ENCODE data around the gene TRAK1. TPM values are rescaled to one million over a fixed set of nuclear protein-coding genes. Genes with fewer than 3 reads are reported as not detected.

TRAK1 gene
- total RNA-seq, 1 donor from 2014 or later = 49.6 TPM

DNA sequence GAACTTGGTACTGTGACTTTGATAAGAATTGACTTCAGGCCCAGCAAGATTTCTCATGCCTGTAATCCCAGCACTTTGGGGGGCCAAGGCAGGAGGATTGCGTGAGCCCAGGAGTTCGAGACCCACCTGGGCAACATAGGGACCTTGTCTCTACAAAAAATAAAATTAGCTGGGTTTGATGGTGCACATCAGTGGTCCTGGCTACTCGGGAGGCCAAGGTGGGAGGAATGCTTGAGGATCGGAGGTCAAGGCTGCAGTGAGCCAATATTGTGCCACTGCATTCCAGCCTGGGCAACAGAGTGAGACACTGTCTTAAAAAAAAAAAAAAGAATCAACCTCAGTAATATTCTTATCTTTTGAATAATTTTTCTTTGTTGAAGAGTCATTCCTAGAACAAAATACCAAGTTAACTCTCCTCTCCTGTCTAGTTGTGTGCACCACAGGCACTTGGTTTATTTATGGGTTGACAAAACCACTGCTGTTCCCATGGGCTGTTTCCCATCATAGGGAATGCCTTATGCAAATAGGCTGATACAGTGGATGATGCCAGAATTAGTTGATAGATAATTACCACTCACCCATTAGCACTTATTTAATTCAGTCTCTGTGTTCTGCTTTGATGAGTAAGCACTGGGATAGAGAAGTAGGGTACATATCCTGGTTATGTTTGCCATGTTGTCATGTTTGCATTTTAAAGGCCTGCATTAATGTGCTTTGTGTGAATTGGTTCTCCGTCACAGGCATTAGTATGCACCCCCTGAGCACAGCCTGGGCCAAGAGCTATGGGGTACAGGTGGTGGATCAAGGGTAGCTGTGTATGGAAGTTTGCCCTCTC, 32.9 kb downstream of the TRAK1 start:
- ATAC-seq = no peak
- Histone ChIP-seq H3K27ac (no peak overlapping the region), H3K4me1 (peaks cover 38% of the 10 kb centered on the region)

GRCh38 chr3:42127226-42127625, 36.1 kb downstream of the TRAK1 start:
- peaks cover 13% of the 10 kb centered on the region for H3K4me1 ChIP-seq
- intact Hi-C loops (cut with DNase I) = no loop called here

More for the DNA sequence above, 32.9 kb downstream of the TRAK1 start:
- H3K27me3 ChIP-seq = no peaks in the 10 kb centered on the region
- no peak for TF ChIP-seq CTCF (IDR thresholded peaks at IDR 0.05)
- no peak for DNase-seq
- intact Hi-C loops (cut with DNase I) = no loop called here
- H3K4me3 ChIP-seq = no peak overlapping the region
- H3K36me3 ChIP-seq = peaks cover 17% of the 10 kb centered on the region
- no peaks in the 10 kb centered on the region for H3K9me3 ChIP-seq

GRCh38 chr3:42128526-42128925, 37.4 kb downstream of the TRAK1 start:
- Histone ChIP-seq H3K27me3 (no peaks in the 10 kb centered on the region), H3K4me3 (no peak overlapping the region), H3K27ac (no peak overlapping the region), H3K36me3 (peaks cover 17% of the 10 kb centered on the region), H3K9me3 (no peaks in the 10 kb centered on the region), H3K4me1 (peaks cover under 1% of the 10 kb centered on the region)
- intact Hi-C loops (cut with DNase I) = no loop called here
- no peak for ATAC-seq
- DNase-seq = no peak
- no peak for TF ChIP-seq CTCF (IDR thresholded peaks at IDR 0.05)

More at GRCh38 chr3:42127226-42127625, 36.1 kb downstream of the TRAK1 start:
- Histone ChIP-seq H3K36me3 (peaks cover 17% of the 10 kb centered on the region), H3K27ac (no peak overlapping the region), H3K4me3 (no peak overlapping the region), H3K9me3 (no peaks in the 10 kb centered on the region), H3K27me3 (no peaks in the 10 kb centered on the region)
- no peak for DNase-seq
- TF ChIP-seq CTCF (IDR thresholded peaks at IDR 0.05) = no peak
- no peak for ATAC-seq

- Histone ChIP-seq H3K9me3 (no peaks in the 10 kb centered on the region), H3K4me1 (no peaks in the 10 kb centered on the region), H3K27ac (no peak overlapping the region), H3K27me3 (no peaks in the 10 kb centered on the region), H3K4me3 (no peak overlapping the region), H3K36me3 (peaks cover 17% of the 10 kb centered on the region)
- DNase-seq (no peak), ATAC-seq (peak; percentile 58)
- no peak for TF ChIP-seq CTCF (IDR thresholded peaks at IDR 0.05)
- intact Hi-C loops (cut with DNase I) = no loop called here
These were observed 38.1 kb downstream of the TRAK1 start for GRCh38 chr3:42129014-42129953.

DNA sequence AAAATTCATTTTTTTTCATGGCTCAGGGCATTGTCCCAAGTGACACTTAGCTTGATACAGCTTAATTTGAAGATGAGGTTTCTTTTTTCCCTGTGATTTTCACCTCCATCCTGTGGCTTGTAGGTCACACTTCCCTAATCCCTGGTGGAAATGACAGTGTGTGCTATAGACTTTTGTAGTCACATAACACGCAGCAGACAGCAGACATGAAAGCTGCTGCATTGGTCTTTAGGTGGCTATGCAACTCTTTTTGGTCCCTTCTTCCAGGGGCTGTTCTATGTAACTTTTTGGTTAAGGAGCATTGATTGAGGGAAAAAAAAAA, 38.8 kb downstream of the TRAK1 start:
- Histone ChIP-seq H3K27me3 (no peaks in the 10 kb centered on the region), H3K9me3 (no peaks in the 10 kb centered on the region), H3K4me1 (no peaks in the 10 kb centered on the region), H3K27ac (no peak overlapping the region), H3K4me3 (no peak overlapping the region), H3K36me3 (peaks cover 17% of the 10 kb centered on the region)
- no peak for DNase-seq
- intact Hi-C loops (cut with DNase I) = no loop called here
- ATAC-seq = no peak
- no peak for TF ChIP-seq CTCF (IDR thresholded peaks at IDR 0.05)

All from upper lobe of right lung (tissue), 1 donor.